BE2C (cell line): ENCODE data around the gene SIGLEC6. TPM values are rescaled to one million over a fixed set of nuclear protein-coding genes. Genes with fewer than 3 reads are reported as not detected.
A peak's percentile ranks its signal among the peaks of the same experiment; 100 is the strongest.

Source experiments
- DNase-seq: peaks from one replicate; pipeline ENCODE4 v3.0.0-alpha.2; 2020
- H3K27me3 ChIP-seq: fragments of 250-450 bp; sonication (Bioruptor Pico); 2 replicates; pipeline ENCODE4 v1.5.1; 2020; ENCODE audit warnings: mild to moderate bottlenecking
- H3K36me3 ChIP-seq: fragments of 250-450 bp; sonication (Bioruptor Pico); 2 replicates; pipeline ENCODE4 v1.5.1; 2020; ENCODE audit warnings: mild to moderate bottlenecking
- H3K4me1 ChIP-seq: fragments of 250-450 bp; sonication (Bioruptor Pico); 2 replicates; pipeline ENCODE4 v1.5.1; 2020
- H3K4me3 ChIP-seq: 2 replicates; pipeline ENCODE4 v1.5.1; 2011; ENCODE audit warnings: low read depth, low read length
- H3K9me3 ChIP-seq: fragments of 250-450 bp; sonication (Bioruptor Pico); 2 replicates; pipeline ENCODE4 v1.5.1; 2020
- polyA plus RNA-seq: library from polyadenylated mRNA; unstranded; fragments of >200 nt; gene quantifications from one replicate; pipeline ENCODE4 v1.2.1, GENCODE V29; 2012; ENCODE audit warnings: low read depth, missing spikeins; ENCODE audit not compliant: insufficient read length, insufficient read depth
- TF ChIP-seq, protein P1 (sequence below): IDR thresholded peaks from 2 replicates; pipeline ENCODE4 v1.5.1; 2012; ENCODE audit warnings: mild to moderate bottlenecking, low read depth, low read length

The SIGLEC6 gene
- not detected for polyA plus RNA-seq

DNA sequence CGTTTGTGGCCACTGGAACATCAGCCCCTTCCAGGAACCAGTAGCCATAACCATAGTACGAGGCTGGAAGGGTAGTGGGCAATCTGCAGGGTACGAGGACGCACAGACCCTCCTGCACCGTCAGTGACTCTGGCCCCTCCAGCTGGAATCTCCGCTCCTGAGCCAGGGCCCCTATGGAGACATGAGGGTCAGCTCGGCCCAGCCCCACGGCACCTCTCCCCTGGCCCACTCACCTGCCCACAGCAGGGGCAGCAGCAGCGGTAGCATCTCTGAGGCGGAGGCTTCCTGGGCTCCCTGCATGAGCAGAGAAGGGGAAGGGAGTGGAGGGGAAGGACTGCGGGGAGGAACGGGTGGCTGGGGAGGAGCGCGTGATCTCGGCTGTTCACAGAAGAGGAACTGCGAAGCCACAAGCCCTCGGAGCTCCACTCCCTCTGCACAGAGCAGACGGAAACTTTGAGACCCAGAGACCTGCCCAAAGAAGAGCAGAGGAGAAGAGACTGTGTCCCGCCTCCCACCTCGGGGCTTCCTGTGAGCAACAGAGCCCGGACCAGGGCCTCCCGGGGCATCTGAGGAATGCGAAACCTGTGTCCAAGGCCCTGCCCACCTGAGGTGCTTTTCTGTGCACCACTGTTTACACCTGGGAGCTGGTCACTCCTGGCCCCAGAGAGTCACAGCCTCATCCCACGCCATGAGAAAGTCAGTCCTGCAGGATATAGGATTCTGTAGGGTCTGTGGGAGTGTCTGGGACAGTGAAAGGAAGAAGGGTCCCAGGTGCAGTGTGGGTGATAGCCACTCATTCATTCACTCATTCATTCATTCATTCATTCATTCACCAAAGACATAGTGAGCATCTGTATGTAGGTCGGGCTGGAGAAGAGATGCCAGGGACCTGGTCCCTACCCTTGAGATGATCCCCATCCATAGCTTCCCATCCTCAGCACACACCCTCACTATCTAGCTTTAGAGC is at the start of gene SIGLEC6:
TSS of gene SIGLEC6 (minus strand) at position 322 of the 967 bp plus-strand sequence. CDS start at position 300, 22 bp downstream.
- no peaks in the 10 kb centered on the region for H3K9me3 ChIP-seq
- H3K27me3 ChIP-seq = peaks cover 47% of the 10 kb centered on the region
- DNase-seq = no peak
- H3K36me3 ChIP-seq = no peaks in the 10 kb centered on the region
- H3K4me3 ChIP-seq = no peak within 1 kb of the TSS
- H3K4me1 ChIP-seq = no peaks in the 10 kb centered on the region
- TF ChIP-seq, protein P1, sequence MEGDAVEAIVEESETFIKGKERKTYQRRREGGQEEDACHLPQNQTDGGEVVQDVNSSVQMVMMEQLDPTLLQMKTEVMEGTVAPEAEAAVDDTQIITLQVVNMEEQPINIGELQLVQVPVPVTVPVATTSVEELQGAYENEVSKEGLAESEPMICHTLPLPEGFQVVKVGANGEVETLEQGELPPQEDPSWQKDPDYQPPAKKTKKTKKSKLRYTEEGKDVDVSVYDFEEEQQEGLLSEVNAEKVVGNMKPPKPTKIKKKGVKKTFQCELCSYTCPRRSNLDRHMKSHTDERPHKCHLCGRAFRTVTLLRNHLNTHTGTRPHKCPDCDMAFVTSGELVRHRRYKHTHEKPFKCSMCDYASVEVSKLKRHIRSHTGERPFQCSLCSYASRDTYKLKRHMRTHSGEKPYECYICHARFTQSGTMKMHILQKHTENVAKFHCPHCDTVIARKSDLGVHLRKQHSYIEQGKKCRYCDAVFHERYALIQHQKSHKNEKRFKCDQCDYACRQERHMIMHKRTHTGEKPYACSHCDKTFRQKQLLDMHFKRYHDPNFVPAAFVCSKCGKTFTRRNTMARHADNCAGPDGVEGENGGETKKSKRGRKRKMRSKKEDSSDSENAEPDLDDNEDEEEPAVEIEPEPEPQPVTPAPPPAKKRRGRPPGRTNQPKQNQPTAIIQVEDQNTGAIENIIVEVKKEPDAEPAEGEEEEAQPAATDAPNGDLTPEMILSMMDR = no peak

DNA sequence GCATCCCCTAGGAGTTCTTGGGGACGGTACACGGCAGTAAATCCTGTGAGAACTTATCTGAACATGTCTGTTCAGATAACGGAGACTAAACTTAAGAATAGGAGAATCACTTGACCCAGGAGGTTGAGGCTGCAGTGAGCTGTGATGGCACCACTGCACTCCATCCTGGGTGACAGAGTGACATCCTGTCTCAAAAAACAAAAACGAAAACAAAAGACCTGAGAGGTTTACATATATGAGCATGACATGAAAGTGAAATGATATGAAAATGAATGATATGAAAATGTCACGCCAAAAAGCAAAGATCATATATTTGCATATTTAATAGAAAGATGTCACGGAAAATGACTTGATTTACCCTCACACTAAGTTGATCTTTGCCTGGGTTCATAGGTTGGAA is 45.4 kb upstream of the SIGLEC6 start:
- Histone ChIP-seq H3K27me3 (no peaks in the 10 kb centered on the region), H3K36me3 (peaks cover 17% of the 10 kb centered on the region), H3K4me1 (peaks cover 2% of the 10 kb centered on the region; the same call in 1 of the 2 replicates), H3K9me3 (no peaks in the 10 kb centered on the region), H3K4me3 (no peak overlapping the region)
- TF ChIP-seq, protein P1 = no peak
- DNase-seq = no peak

DNA sequence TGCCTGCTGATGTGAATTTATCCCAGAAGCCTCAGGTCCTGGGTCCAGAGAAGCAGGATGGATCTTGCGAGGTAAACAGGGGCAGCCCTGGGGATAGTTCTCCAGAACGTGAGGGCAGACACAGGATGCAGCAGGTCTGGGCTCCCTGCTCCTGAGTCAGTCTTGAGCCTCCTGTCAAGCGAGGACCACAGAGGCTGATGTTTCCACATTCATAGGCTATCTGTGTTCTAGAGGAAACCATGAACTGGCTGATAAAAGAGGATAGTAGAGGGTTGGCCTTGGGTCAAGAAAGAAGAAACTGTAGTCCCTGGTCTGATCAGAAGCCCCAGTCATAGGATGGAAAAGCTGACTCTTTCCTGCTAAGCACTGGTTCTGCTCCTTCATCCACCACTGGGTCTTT is 41.9 kb upstream of the SIGLEC6 start:
- TF ChIP-seq, protein P1 = no peak
- Histone ChIP-seq H3K4me3 (no peak overlapping the region), H3K27me3 (peaks cover 7% of the 10 kb centered on the region; the same call in 1 of the 2 replicates), H3K36me3 (peaks cover 12% of the 10 kb centered on the region), H3K4me1 (peaks cover 3% of the 10 kb centered on the region), H3K9me3 (no peaks in the 10 kb centered on the region)
- DNase-seq = no peak

DNA sequence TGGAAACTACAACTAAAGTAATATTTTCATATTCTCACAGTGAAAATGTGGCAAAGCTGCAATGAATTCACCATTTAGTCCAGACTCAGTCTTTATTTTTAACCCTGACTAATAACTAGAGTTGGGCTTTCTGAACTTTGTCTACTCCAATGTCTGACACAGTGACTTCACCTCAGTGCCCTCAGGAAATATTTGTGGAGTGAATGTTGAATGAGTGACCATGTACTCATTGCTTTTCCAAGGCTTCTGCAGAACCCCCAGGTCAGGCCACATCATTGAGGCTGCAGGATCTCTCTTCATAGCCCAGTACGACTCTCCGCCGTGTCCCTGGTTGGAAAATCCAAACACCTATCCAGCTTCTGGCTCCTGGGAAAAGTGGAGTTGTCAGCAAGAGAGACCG is 41.4 kb upstream of the SIGLEC6 start:
- H3K36me3 ChIP-seq = peaks cover 12% of the 10 kb centered on the region
- peaks cover 3% of the 10 kb centered on the region for H3K4me1 ChIP-seq
- TF ChIP-seq, protein P1 = no peak
- peaks cover 7% of the 10 kb centered on the region; the same call in 1 of the 2 replicates for H3K27me3 ChIP-seq
- no peak for DNase-seq
- H3K9me3 ChIP-seq = no peaks in the 10 kb centered on the region
- no peak overlapping the region for H3K4me3 ChIP-seq

DNA sequence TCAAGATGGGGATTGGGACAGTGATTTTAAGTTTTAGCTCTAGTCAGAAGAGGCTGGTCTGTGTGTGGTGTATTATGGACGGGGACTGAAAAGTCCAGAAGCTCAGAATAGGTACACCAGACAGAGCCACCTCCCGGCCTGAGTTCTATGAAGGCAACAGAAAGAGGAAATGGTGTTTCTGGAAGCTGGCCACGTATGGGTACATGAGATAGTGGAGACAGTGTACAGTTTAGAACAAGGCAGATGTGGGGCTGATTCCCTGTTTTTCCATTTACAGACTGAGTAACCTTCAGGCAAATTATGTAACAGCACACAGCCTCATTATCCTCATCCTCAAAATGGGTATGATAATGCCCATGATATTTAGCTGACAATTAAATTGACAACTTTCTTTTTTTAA is 40.9 kb upstream of the SIGLEC6 start:
- DNase-seq = no peak
- H3K4me3 ChIP-seq = peak overlapping the region; percentile 91; the same call in 1 of the 2 replicates
- TF ChIP-seq, protein P1 = no peak

DNA sequence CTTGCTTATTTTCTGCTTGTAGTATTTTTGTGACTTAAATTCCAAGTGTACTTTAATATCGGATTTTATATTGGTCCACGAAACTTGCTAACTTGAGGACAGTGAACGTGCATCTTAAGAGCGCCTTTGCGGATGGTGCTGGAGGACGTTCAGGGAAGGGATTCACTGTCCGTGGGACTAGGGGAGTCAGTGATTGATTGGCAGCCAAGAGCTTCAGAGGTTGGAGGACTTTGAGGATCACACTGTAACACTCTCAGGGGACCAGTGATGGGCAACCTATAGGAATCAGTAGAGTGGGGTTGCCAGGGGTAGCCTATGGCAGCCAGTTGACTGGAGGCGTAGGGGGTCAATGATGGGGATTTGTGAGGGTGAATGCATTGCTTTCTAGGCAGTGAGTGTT is 40.1 kb upstream of the SIGLEC6 start:
- Histone ChIP-seq H3K9me3 (no peaks in the 10 kb centered on the region), H3K36me3 (peaks cover 9% of the 10 kb centered on the region), H3K27me3 (peaks cover 12% of the 10 kb centered on the region), H3K4me3 (peak overlapping the region; percentile 91), H3K4me1 (peaks cover 3% of the 10 kb centered on the region)
- no peak for DNase-seq
- TF ChIP-seq, protein P1 = no peak

More for the DNA sequence above, 40.9 kb upstream of the SIGLEC6 start:
- peaks cover 12% of the 10 kb centered on the region for H3K36me3 ChIP-seq
- peaks cover 7% of the 10 kb centered on the region; the same call in 1 of the 2 replicates for H3K27me3 ChIP-seq
- no peaks in the 10 kb centered on the region for H3K9me3 ChIP-seq
- peaks cover 3% of the 10 kb centered on the region for H3K4me1 ChIP-seq
